Measurements from ENCODE around the gene ADARB2.

- TF ChIP-seq, protein P1, sequence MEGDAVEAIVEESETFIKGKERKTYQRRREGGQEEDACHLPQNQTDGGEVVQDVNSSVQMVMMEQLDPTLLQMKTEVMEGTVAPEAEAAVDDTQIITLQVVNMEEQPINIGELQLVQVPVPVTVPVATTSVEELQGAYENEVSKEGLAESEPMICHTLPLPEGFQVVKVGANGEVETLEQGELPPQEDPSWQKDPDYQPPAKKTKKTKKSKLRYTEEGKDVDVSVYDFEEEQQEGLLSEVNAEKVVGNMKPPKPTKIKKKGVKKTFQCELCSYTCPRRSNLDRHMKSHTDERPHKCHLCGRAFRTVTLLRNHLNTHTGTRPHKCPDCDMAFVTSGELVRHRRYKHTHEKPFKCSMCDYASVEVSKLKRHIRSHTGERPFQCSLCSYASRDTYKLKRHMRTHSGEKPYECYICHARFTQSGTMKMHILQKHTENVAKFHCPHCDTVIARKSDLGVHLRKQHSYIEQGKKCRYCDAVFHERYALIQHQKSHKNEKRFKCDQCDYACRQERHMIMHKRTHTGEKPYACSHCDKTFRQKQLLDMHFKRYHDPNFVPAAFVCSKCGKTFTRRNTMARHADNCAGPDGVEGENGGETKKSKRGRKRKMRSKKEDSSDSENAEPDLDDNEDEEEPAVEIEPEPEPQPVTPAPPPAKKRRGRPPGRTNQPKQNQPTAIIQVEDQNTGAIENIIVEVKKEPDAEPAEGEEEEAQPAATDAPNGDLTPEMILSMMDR (IDR thresholded peaks at IDR 0.05; ENCODE audit: low read depth, low read length, missing input control) = no peak
- TF ChIP-seq YY1 (IDR thresholded peaks at IDR 0.05) (no peak), GABPA (IDR thresholded peaks at IDR 0.05 in 1 of 2, conservative IDR thresholded peaks at IDR 0.05 in 1 of 2) (no peak), HNF4G (IDR thresholded peaks at IDR 0.05) (no peak), TAF1 (conservative IDR thresholded peaks at IDR 0.05) (no peak), REST (IDR thresholded peaks at IDR 0.05) (no peak)
- TF ChIP-seq, protein P2, sequence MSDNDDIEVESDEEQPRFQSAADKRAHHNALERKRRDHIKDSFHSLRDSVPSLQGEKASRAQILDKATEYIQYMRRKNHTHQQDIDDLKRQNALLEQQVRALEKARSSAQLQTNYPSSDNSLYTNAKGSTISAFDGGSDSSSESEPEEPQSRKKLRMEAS (IDR thresholded peaks at IDR 0.05) = no peak
Measured at GRCh38 chr10:1270490-1270889, 466.8 kb downstream of the ADARB2 start.
